HFFc6 (cell line): Measurements from ENCODE around the gene SERTAD2. TPM values are rescaled to one million over a fixed set of nuclear protein-coding genes. Genes with fewer than 3 reads are reported as not detected.

Experiments used
- DNase-seq: peaks from one replicate; pipeline ENCODE4 v3.0.0-alpha.2; 2018
- H3K27ac Mint-ChIP-seq: 2 replicates; pipeline ENCODE4 v1.8.0; 2020; ENCODE audit warnings: mild to moderate bottlenecking, mixed read lengths
- H3K27me3 Mint-ChIP-seq: 2 replicates; pipeline ENCODE4 v1.8.0; 2021; ENCODE audit warnings: mild to moderate bottlenecking, moderate library complexity, mixed read lengths; ENCODE audit not compliant: insufficient read depth
- H3K36me3 Mint-ChIP-seq: 2 replicates; pipeline ENCODE4 v1.8.0; 2021; ENCODE audit warnings: low read depth, mixed read lengths
- H3K4me1 Mint-ChIP-seq: 2 replicates; pipeline ENCODE4 v1.8.0; 2020; ENCODE audit warnings: low read depth, mixed read lengths
- H3K4me3 Mint-ChIP-seq: 2 replicates; pipeline ENCODE4 v1.8.0; 2020; ENCODE audit warnings: mild to moderate bottlenecking, moderate library complexity, mixed read lengths
- H3K9me3 Mint-ChIP-seq: 2 replicates; pipeline ENCODE4 v1.8.0; 2020; ENCODE audit warnings: mild to moderate bottlenecking, mixed read lengths
- CTCF ChIP-seq: fragments of 200-600 bp; sonication (generic); IDR thresholded peaks from 2 replicates; pipeline ENCODE4 v1.5.0; 2021; ENCODE audit warnings: antibody characterized with exemption, mild to moderate bottlenecking
- total RNA-seq, 6 experiments: library from RNA; stranded (reverse); fragmentation: NEBNext Ultra II Directional; extraction: Animal tissue kit (Norgen Biotek cat#: 25700); gene quantifications; 2 replicates in 1 of 6; 3 replicates in 5 of 6; pipeline ENCODE4 v1.2.3, GENCODE V29; 2021

SERTAD2 gene
- total RNA-seq, 6 experiments from 2014 or later, result 22.2 to 33.9 (median 29.1) TPM

GRCh38 chr2:64640153-64641044 is 13.3 kb downstream of the SERTAD2 start:
- no peak overlapping the region for H3K4me3 Mint-ChIP-seq
- H3K27ac Mint-ChIP-seq, result peak overlapping the region; percentile 48
- no peaks in the 10 kb centered on the region for H3K9me3 Mint-ChIP-seq
- H3K36me3 Mint-ChIP-seq, result peaks cover 18% of the 10 kb centered on the region
- no peak for TF ChIP-seq CTCF
- H3K27me3 Mint-ChIP-seq, result no peaks in the 10 kb centered on the region
- peak; percentile 7 for DNase-seq
- H3K4me1 Mint-ChIP-seq, result peaks cover 83% of the 10 kb centered on the region

GRCh38 chr2:64639691-64640090 is 14.0 kb downstream of the SERTAD2 start:
- Mint-ChIP-seq H3K36me3 (peaks cover 18% of the 10 kb centered on the region), H3K27me3 (no peaks in the 10 kb centered on the region), H3K9me3 (no peaks in the 10 kb centered on the region), H3K4me1 (peaks cover 76% of the 10 kb centered on the region), H3K27ac (peak overlapping the region; percentile 48; the same call in 1 of the 2 replicates), H3K4me3 (no peak overlapping the region)
- DNase-seq, result no peak
- TF ChIP-seq CTCF, result no peak

GRCh38 chr2:64638502-64639120 is 15.1 kb downstream of the SERTAD2 start:
- peaks cover 73% of the 10 kb centered on the region for H3K4me1 Mint-ChIP-seq
- no peak overlapping the region for H3K4me3 Mint-ChIP-seq
- H3K9me3 Mint-ChIP-seq, result no peaks in the 10 kb centered on the region
- no peak for DNase-seq
- peaks cover 18% of the 10 kb centered on the region for H3K36me3 Mint-ChIP-seq
- no peak for TF ChIP-seq CTCF
- no peaks in the 10 kb centered on the region for H3K27me3 Mint-ChIP-seq
- H3K27ac Mint-ChIP-seq, result 0 out of 2 replicates have a peak overlapping the region, but pooled peaks have one; percentile 47

GRCh38 chr2:64637931-64638330 is 15.8 kb downstream of the SERTAD2 start:
- Mint-ChIP-seq H3K27me3 (no peaks in the 10 kb centered on the region), H3K36me3 (peaks cover 19% of the 10 kb centered on the region), H3K4me1 (peaks cover 73% of the 10 kb centered on the region), H3K27ac (peak overlapping the region; percentile 47), H3K4me3 (no peak overlapping the region), H3K9me3 (no peaks in the 10 kb centered on the region)
- no peak for DNase-seq
- TF ChIP-seq CTCF, result no peak

- no peak for DNase-seq
- H3K4me1 Mint-ChIP-seq, result peaks cover 65% of the 10 kb centered on the region
- H3K9me3 Mint-ChIP-seq, result no peaks in the 10 kb centered on the region
- H3K36me3 Mint-ChIP-seq, result peaks cover 23% of the 10 kb centered on the region
- no peak overlapping the region for H3K4me3 Mint-ChIP-seq
- no peaks in the 10 kb centered on the region for H3K27me3 Mint-ChIP-seq
- TF ChIP-seq CTCF, result no peak
- no peak overlapping the region; the same call in 1 of the 2 replicates for H3K27ac Mint-ChIP-seq
These were observed 16.6 kb downstream of the SERTAD2 start for GRCh38 chr2:64637000-64637635.
